Mesendoderm (in vitro differentiated cells): Measurements from ENCODE around the gene SLC35E1.

Experiments
- DNase-seq: peaks from one replicate; pipeline ENCODE4 v3.0.0; 2013
- H2AK5ac ChIP-seq: 2 replicates; pipeline ENCODE4 v1.6.1; 2013; ENCODE audit warnings: low read length, inconsistent platforms
- H2BK120ac ChIP-seq: 2 replicates; pipeline ENCODE4 v1.6.1; 2013; ENCODE audit warnings: low read depth, mild to moderate bottlenecking, low read length, moderate library complexity, mixed read lengths
- H2BK15ac ChIP-seq: replicated peaks from 2 replicates; pipeline ENCODE4 v1.6.1; 2013; ENCODE audit warnings: low read depth, mild to moderate bottlenecking, moderate library complexity
- H2BK5ac ChIP-seq: 2 replicates; pipeline ENCODE4 v1.6.1; 2013; ENCODE audit warnings: low read length, inconsistent platforms
- H3K18ac ChIP-seq: 2 replicates; pipeline ENCODE4 v1.6.1; 2013; ENCODE audit warnings: mild to moderate bottlenecking, low read length, mixed read lengths
- H3K23ac ChIP-seq: one replicate; pipeline ENCODE4 v1.6.1; 2013; ENCODE audit warnings: low read length
- H3K27ac ChIP-seq: 2 replicates; pipeline ENCODE4 v1.5.1; 2013; ENCODE audit warnings: low read depth, mild to moderate bottlenecking, inconsistent platforms, low read length, moderate library complexity
- H3K27me3 ChIP-seq: 2 replicates; pipeline ENCODE4 v1.6.1; 2013; ENCODE audit warnings: low read length, control low read depth, mild to moderate bottlenecking, inconsistent platforms; ENCODE audit not compliant: insufficient read depth, poor library complexity
- H3K36me3 ChIP-seq: 2 replicates; pipeline ENCODE4 v1.6.1; 2013; ENCODE audit warnings: low read length, inconsistent platforms; ENCODE audit not compliant: control insufficient read depth, insufficient read depth
- H3K4ac ChIP-seq: one replicate; pipeline ENCODE4 v1.6.1; 2013; ENCODE audit warnings: low read depth, mild to moderate bottlenecking, low read length, moderate library complexity
- H3K4me1 ChIP-seq: 2 replicates; pipeline ENCODE4 v1.6.1; 2013; ENCODE audit warnings: low read depth, low read length, inconsistent platforms; ENCODE audit not compliant: control insufficient read depth
- H3K4me2 ChIP-seq: 2 replicates; pipeline ENCODE4 v1.6.1; 2013; ENCODE audit warnings: low read length
- H3K4me3 ChIP-seq: 2 replicates; pipeline ENCODE4 v1.5.1; 2013; ENCODE audit warnings: mild to moderate bottlenecking, low read length
- H3K56ac ChIP-seq: one replicate; pipeline ENCODE4 v1.6.1; 2013; ENCODE audit warnings: low read length
- H3K79me1 ChIP-seq: 2 replicates; pipeline ENCODE4 v1.6.1; 2013; ENCODE audit warnings: low read length, inconsistent platforms
- H3K79me2 ChIP-seq: 2 replicates; pipeline ENCODE4 v1.6.1; 2013; ENCODE audit warnings: mild to moderate bottlenecking, low read length; ENCODE audit not compliant: control insufficient read depth, insufficient read depth
- H3K9ac ChIP-seq: 2 replicates; pipeline ENCODE4 v1.6.1; 2013; ENCODE audit warnings: low read length, inconsistent platforms
- H4K5ac ChIP-seq: one replicate; pipeline ENCODE4 v1.6.1; 2013; ENCODE audit warnings: low read length
- H4K8ac ChIP-seq: one replicate; pipeline ENCODE4 v1.6.1; 2013; ENCODE audit warnings: low read depth, mild to moderate bottlenecking, control low read depth, low read length, moderate library complexity
- WGBS: extraction: QIAGEN DNeasy Blood & Tissue Kit; methylation state at CpG from one replicate; pipeline ENCODE4 v1.1.7; 2013; ENCODE audit warnings: low lambda C conversion rate, missing lambda C conversion rate; ENCODE audit not compliant: insufficient coverage; ENCODE audit errors: extremely low coverage; 5-methylcytosine and 5-hydroxymethylcytosine counted together

The SLC35E1 gene

DNA sequence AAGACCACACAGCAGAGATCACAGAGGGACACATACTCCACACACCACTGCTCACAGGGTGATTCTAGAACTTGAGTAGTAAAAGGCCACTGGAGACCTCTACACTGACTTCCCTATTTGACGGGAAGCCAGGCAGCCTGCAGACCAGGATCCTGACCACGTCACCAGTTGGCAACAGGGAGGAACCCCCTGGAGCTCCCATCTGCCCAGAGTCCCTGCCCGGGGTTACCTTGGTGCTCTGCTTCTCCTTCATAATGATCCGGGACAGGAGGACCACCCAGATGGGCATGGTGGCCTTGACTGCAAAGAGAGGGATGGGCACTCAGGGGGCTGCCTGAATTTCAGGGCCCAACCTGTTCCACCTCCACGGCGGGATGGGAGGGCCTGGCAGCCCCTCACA, 932 bp downstream of the SLC35E1 start:
- peak overlapping the region; percentile 85 for H3K9ac ChIP-seq
- H3K36me3 ChIP-seq = peaks cover 2% of the 10 kb centered on the region
- H3K79me2 ChIP-seq = peaks cover 41% of the 10 kb centered on the region
- WGBS = no CpG with 5 or more reads among the region's 6 CpGs
- peak overlapping the region; percentile 30 for H2AK5ac ChIP-seq
- no peak overlapping the region for H3K4ac ChIP-seq
- H4K8ac ChIP-seq = no peak overlapping the region
- peak overlapping the region; percentile 3 for H3K23ac ChIP-seq
- H2BK15ac ChIP-seq = no peak overlapping the region
- H4K5ac ChIP-seq = no peak overlapping the region
- H2BK5ac ChIP-seq = no peak overlapping the region
- H3K4me3 ChIP-seq = peak overlapping the region; percentile 76
- peak overlapping the region; percentile 96 for H3K56ac ChIP-seq
- no peak overlapping the region for H2BK120ac ChIP-seq
- no peaks in the 10 kb centered on the region for H3K27me3 ChIP-seq
- no peak overlapping the region for H3K27ac ChIP-seq
- DNase-seq = no peak
- H3K79me1 ChIP-seq = peaks cover 35% of the 10 kb centered on the region
- H3K18ac ChIP-seq = no peak overlapping the region
- H3K4me1 ChIP-seq = peaks cover 3% of the 10 kb centered on the region
- H3K4me2 ChIP-seq = peak overlapping the region; percentile 91

DNA sequence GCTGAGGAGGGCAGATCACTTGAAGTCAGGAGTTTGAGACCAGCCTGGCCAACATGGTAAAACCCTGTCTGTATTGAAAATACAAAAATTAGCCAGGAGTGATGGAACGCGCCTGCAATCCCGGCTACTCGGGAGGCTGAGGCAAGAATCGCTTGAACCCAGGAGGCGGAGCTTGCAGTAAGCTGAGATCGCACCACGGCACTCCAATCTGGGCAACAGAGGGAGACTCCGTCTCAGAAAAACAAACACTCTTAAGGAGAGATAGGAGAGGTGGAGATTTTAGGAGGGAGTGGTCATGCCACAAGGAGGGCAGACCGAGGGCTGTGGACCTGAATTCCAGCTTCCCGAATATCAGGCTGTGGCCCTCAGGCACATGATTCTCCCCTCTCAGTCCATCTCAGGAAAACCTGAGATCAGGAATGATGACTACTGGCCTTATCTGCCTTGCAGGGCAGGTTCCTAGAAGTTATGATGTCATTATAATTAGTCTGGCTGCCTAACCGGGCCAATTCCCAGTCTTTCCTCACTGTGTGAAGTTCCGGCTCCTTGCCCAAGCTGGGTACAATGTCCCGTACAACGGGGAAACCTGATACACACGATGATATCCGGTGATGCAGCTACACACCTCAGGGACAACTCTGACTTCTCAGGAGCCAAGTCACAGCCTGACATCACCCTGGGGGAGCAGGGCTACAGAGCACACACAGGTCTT, 2.5 kb downstream of the SLC35E1 start:
- H2BK5ac ChIP-seq = no peak overlapping the region
- H2BK15ac ChIP-seq = no peak overlapping the region
- no CpG with 5 or more reads among the region's 17 CpGs for whole genome bisulfite sequencing
- no peak overlapping the region for H3K27ac ChIP-seq
- no peak overlapping the region for H2AK5ac ChIP-seq
- H2BK120ac ChIP-seq = no peak overlapping the region
- no peak overlapping the region for H3K18ac ChIP-seq
- H3K27me3 ChIP-seq = no peaks in the 10 kb centered on the region
- H3K56ac ChIP-seq = no peak overlapping the region
- peak; percentile 32 for DNase-seq
- no peak overlapping the region for H4K8ac ChIP-seq
- no peak overlapping the region for H3K4ac ChIP-seq
- H3K36me3 ChIP-seq = peaks cover 6% of the 10 kb centered on the region
- H3K4me3 ChIP-seq = no peak overlapping the region
- H3K23ac ChIP-seq = no peak overlapping the region
- peaks cover 35% of the 10 kb centered on the region for H3K79me2 ChIP-seq
- no peak overlapping the region for H4K5ac ChIP-seq
- H3K79me1 ChIP-seq = peaks cover 29% of the 10 kb centered on the region
- peaks cover 3% of the 10 kb centered on the region for H3K4me1 ChIP-seq
- no peak overlapping the region for H3K4me2 ChIP-seq
- no peak overlapping the region for H3K9ac ChIP-seq

DNA sequence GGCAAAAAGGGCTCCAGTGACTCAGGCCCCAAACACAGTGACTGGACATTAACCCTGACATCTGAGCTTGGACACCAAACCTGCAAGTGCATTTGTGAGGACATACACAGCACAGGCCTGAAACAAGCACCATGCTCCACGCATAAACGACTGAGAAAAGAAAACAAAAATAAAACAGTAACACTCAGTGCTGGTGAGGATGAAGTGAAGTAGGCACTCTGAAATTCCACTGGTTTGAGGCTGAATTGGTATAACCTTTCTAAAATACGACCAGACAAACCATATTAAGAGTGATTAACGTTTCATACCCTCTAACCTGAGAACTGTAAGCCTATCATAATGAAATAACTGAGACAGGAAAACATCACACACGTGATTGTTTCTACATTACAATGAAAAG, 5.5 kb downstream of the SLC35E1 start:
- Histone ChIP-seq H2BK120ac (no peak overlapping the region), H3K23ac (no peak overlapping the region), H3K79me1 (peaks cover 14% of the 10 kb centered on the region), H2BK15ac (no peak overlapping the region), H3K56ac (no peak overlapping the region), H3K4me2 (no peak overlapping the region), H3K79me2 (peaks cover 18% of the 10 kb centered on the region), H3K27ac (no peak overlapping the region), H3K4ac (no peak overlapping the region), H4K5ac (no peak overlapping the region), H3K36me3 (peaks cover 13% of the 10 kb centered on the region), H3K4me3 (no peak overlapping the region), H2AK5ac (no peak overlapping the region), H3K9ac (no peak overlapping the region), H2BK5ac (no peak overlapping the region), H3K18ac (no peak overlapping the region), H4K8ac (no peak overlapping the region), H3K4me1 (peaks cover 3% of the 10 kb centered on the region), H3K27me3 (no peaks in the 10 kb centered on the region)
- DNase-seq = no peak
- WGBS = no CpG with 5 or more reads among the region's 5 CpGs

DNA sequence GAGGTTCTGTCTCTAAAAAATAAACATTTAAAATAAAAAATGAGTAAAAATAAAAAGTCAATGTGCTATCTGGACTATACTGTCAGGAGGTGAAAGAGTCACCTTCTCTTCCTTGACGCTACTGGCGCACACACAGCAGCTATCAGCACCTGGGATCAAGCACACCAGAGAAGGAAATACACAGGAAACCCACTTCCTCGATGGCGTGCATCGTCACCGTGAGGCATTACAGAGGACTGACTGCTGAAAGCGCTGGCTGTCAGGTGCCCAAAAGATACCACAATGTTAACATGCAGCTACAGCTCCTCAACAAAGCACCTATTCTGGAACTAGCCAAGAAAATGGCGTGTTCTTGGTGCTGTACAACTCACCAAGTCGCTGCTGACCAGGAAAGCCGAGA, 6.1 kb downstream of the SLC35E1 start:
- Histone ChIP-seq H3K4ac (no peak overlapping the region), H3K4me3 (no peak overlapping the region), H4K5ac (no peak overlapping the region), H2BK5ac (no peak overlapping the region), H3K4me1 (peaks cover 2% of the 10 kb centered on the region), H3K23ac (no peak overlapping the region), H3K27me3 (no peaks in the 10 kb centered on the region), H3K36me3 (peaks cover 13% of the 10 kb centered on the region), H2BK15ac (no peak overlapping the region), H4K8ac (no peak overlapping the region), H3K9ac (no peak overlapping the region), H3K56ac (no peak overlapping the region), H3K79me1 (peaks cover 9% of the 10 kb centered on the region), H2AK5ac (no peak overlapping the region), H3K27ac (no peak overlapping the region), H3K18ac (no peak overlapping the region), H2BK120ac (no peak overlapping the region), H3K79me2 (peaks cover 12% of the 10 kb centered on the region), H3K4me2 (no peak overlapping the region)
- WGBS = no CpG with 5 or more reads among the region's 10 CpGs
- no peak for DNase-seq

DNA sequence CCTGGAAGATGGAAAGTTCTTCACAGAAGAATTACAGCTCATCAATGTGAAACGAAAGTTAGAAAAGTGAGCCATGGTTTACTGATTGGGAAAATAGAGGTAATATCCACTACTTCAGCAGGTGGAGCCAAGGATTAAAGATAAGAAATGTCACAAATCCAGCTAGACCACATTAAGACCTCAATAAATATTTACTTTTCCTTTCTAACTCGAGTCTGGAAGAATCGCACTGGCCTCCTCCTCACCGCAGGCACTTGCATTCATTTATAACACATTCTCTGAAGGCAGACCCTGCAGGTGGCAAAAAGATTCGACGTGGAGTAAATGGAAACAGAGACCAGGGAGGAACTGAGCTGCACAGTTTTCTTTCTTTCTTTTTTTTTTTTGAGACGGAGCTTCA, 7.4 kb downstream of the SLC35E1 start:
- H3K79me1 ChIP-seq = peaks cover 2% of the 10 kb centered on the region
- no peak for DNase-seq
- peaks cover 13% of the 10 kb centered on the region for H3K36me3 ChIP-seq
- H3K4me3 ChIP-seq = no peak overlapping the region
- no peak overlapping the region for H2AK5ac ChIP-seq
- no peak overlapping the region for H3K27ac ChIP-seq
- no peaks in the 10 kb centered on the region for H3K27me3 ChIP-seq
- H3K4me1 ChIP-seq = no peaks in the 10 kb centered on the region
- H3K4me2 ChIP-seq = no peak overlapping the region
- H3K18ac ChIP-seq = no peak overlapping the region
- peaks cover 4% of the 10 kb centered on the region for H3K79me2 ChIP-seq
- H3K9ac ChIP-seq = no peak overlapping the region
- H2BK120ac ChIP-seq = no peak overlapping the region
- WGBS = no CpG with 5 or more reads among the region's 7 CpGs
- H2BK5ac ChIP-seq = no peak overlapping the region
- H4K5ac ChIP-seq = no peak overlapping the region
- no peak overlapping the region for H4K8ac ChIP-seq
- no peak overlapping the region for H3K4ac ChIP-seq
- no peak overlapping the region for H3K56ac ChIP-seq
- H3K23ac ChIP-seq = no peak overlapping the region
- H2BK15ac ChIP-seq = no peak overlapping the region

DNA sequence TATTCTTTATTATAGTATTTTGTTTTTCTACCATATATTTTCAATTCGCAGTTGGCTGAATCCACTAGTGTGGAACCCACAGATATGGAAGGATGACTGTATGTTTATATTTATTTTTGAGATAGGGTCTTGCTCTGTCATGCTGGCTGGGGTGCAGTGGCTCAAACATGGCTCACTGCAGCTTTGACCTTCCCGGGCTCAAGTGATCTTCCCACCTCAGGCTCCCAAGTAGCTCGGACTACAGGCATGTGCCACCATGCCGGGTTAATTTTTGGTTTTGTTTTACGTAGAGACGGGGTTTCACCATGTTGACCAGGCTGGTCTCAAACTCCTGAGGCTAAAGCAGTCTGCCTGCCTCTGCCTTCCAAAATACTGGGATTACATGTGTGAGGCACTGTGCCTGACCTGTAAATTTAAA, 9.6 kb downstream of the SLC35E1 start:
- no CpG with 5 or more reads among the region's 6 CpGs for WGBS
- no peak for DNase-seq
- Histone ChIP-seq H4K8ac (no peak overlapping the region), H3K23ac (no peak overlapping the region), H3K9ac (no peak overlapping the region), H3K4ac (no peak overlapping the region), H3K27ac (no peak overlapping the region), H3K4me3 (no peak overlapping the region), H3K56ac (no peak overlapping the region), H3K79me2 (no peaks in the 10 kb centered on the region), H3K27me3 (no peaks in the 10 kb centered on the region), H2BK5ac (no peak overlapping the region), H3K79me1 (no peaks in the 10 kb centered on the region), H3K4me2 (no peak overlapping the region), H3K18ac (no peak overlapping the region), H3K36me3 (peaks cover 14% of the 10 kb centered on the region), H3K4me1 (no peaks in the 10 kb centered on the region), H4K5ac (no peak overlapping the region), H2AK5ac (no peak overlapping the region), H2BK120ac (no peak overlapping the region), H2BK15ac (no peak overlapping the region)
